A673 (cell line): ENCODE data around the gene EVA1C. TPM values are rescaled to one million over a fixed set of nuclear protein-coding genes. Genes with fewer than 3 reads are reported as not detected.

ENCODE experiments used
- Bru-seq: library from RNA; stranded (reverse); fragments of 400-500 nt; gene quantifications from one replicate; lab custom pipeline; 2021; lab: Mats Ljungman, UMichigan
- BruChase-seq, 2 experiments: library from RNA; stranded (reverse); fragments of 400-500 nt; gene quantifications; one replicate each; lab custom pipeline; 2021; lab: Mats Ljungman, UMichigan
- BruUV-seq: library from RNA; stranded (reverse); fragments of 400-500 nt; replicated peaks from 2 replicates; lab custom pipeline; 2021; lab: Mats Ljungman, UMichigan
- CTCF ChIA-PET: fragments of 300-600 bp; sonication (Branson Sonifier 250); formaldehyde crosslinking; loops from one replicate; lab custom pipeline; 2022; ENCODE audit warnings: antibody characterized with exemption; lab: Charles Lee
- POLR2A ChIA-PET: fragments of 300-600 bp; sonication (Branson Sonifier 250); formaldehyde crosslinking; loops from one replicate; lab custom pipeline; 2022; ENCODE audit warnings: antibody characterized with exemption; ENCODE audit not compliant: low non-redundant PET; lab: Charles Lee
- DNase-seq: peaks from one replicate; pipeline ENCODE4 v3.0.0-alpha.2; 2015; ENCODE audit warnings: low spot score
- H3K27ac ChIP-seq: fragments of 200-600 bp; sonication (generic); 2 replicates; pipeline ENCODE4 v1.5.1; 2016; ENCODE audit warnings: mixed run types, low read depth, mild to moderate bottlenecking, mixed read lengths, antibody characterized with exemption, low read length; ENCODE audit not compliant: poor library complexity, severe bottlenecking
- H3K27me3 ChIP-seq: fragments of 200-600 bp; sonication (generic); replicated peaks from 2 replicates; pipeline ENCODE4 v1.6.1; 2017; ENCODE audit warnings: mixed run types, low read depth, mild to moderate bottlenecking, mixed read lengths, antibody characterized with exemption, low read length; ENCODE audit not compliant: insufficient read depth, poor library complexity
- H3K36me3 ChIP-seq: fragments of 200-600 bp; sonication (generic); 2 replicates; pipeline ENCODE4 v1.6.1; 2016; ENCODE audit warnings: mixed run types, mild to moderate bottlenecking, mixed read lengths, antibody characterized with exemption, low read length; ENCODE audit not compliant: insufficient read depth, poor library complexity, severe bottlenecking
- H3K4me1 ChIP-seq: fragments of 200-600 bp; sonication (generic); 2 replicates; pipeline ENCODE4 v1.6.1; 2017; ENCODE audit warnings: mixed run types, mild to moderate bottlenecking, mixed read lengths, antibody characterized with exemption, low read length; ENCODE audit not compliant: insufficient read depth, poor library complexity, severe bottlenecking
- H3K4me3 ChIP-seq: fragments of 200-600 bp; sonication (generic); 2 replicates; pipeline ENCODE4 v1.5.1; 2016; ENCODE audit warnings: low read depth, mixed run types, mild to moderate bottlenecking, mixed read lengths, low read length; ENCODE audit not compliant: poor library complexity, severe bottlenecking
- H3K9me3 ChIP-seq: fragments of 200-600 bp; sonication (generic); 2 replicates; pipeline ENCODE4 v1.6.1; 2016; ENCODE audit warnings: mixed run types, low read depth, mild to moderate bottlenecking, mixed read lengths, antibody characterized with exemption, low read length; ENCODE audit not compliant: poor library complexity, severe bottlenecking
- EZH2 ChIP-seq: fragments of 200-600 bp; sonication (generic); IDR thresholded peaks from 2 replicates; pipeline ENCODE4 v1.6.1; 2017; ENCODE audit warnings: borderline replicate concordance, low read depth, mild to moderate bottlenecking, mixed read lengths, antibody characterized with exemption, low read length; ENCODE audit not compliant: poor library complexity, severe bottlenecking
- intact Hi-C: fragments of 100-400 bp; cut with micrococcal nuclease; formaldehyde crosslinking; loops from one replicate; pipeline ENCODE4 v1.10.0; 2022; ENCODE audit not compliant: unreplicated experiment
- long read RNA-seq: library from polyadenylated mRNA; stranded (forward); transcript quantifications from one replicate; pipeline ENCODE4 v2.0.0, GENCODE V29; 2022
- total RNA-seq: library from RNA; stranded (reverse); gene quantifications from 2 replicates; pipeline ENCODE4 v1.2.3, GENCODE V29; 2021
- TF ChIP-seq, protein P1 (sequence below): fragments of 300-800, 200-600 bp; sonication (generic); conservative IDR thresholded peaks from 2 replicates; pipeline ENCODE4 v1.5.1; 2017; ENCODE audit warnings: low read depth, mild to moderate bottlenecking, antibody characterized with exemption, low read length, moderate library complexity, mixed read lengths

The EVA1C gene, protein sequence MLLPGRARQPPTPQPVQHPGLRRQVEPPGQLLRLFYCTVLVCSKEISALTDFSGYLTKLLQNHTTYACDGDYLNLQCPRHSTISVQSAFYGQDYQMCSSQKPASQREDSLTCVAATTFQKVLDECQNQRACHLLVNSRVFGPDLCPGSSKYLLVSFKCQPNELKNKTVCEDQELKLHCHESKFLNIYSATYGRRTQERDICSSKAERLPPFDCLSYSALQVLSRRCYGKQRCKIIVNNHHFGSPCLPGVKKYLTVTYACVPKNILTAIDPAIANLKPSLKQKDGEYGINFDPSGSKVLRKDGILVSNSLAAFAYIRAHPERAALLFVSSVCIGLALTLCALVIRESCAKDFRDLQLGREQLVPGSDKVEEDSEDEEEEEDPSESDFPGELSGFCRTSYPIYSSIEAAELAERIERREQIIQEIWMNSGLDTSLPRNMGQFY
- total RNA-seq (4.3 and 7.2 TPM in 2 replicates), Bru-seq, nascent RNA (percentile 56 among the genes with signal in this experiment), BruChase-seq, experiment 1, labeled RNA remaining after a 2-hour chase (percentile 48 among the genes with signal in this experiment), BruChase-seq, experiment 2, labeled RNA remaining after a 6-hour chase (percentile 57 among the genes with signal in this experiment)
- long read RNA-seq, partial matches to known transcripts = 0 of 8 reads
- long read RNA-seq, other reads (novel, unspliced or antisense) = 4 of 8 reads

DNA sequence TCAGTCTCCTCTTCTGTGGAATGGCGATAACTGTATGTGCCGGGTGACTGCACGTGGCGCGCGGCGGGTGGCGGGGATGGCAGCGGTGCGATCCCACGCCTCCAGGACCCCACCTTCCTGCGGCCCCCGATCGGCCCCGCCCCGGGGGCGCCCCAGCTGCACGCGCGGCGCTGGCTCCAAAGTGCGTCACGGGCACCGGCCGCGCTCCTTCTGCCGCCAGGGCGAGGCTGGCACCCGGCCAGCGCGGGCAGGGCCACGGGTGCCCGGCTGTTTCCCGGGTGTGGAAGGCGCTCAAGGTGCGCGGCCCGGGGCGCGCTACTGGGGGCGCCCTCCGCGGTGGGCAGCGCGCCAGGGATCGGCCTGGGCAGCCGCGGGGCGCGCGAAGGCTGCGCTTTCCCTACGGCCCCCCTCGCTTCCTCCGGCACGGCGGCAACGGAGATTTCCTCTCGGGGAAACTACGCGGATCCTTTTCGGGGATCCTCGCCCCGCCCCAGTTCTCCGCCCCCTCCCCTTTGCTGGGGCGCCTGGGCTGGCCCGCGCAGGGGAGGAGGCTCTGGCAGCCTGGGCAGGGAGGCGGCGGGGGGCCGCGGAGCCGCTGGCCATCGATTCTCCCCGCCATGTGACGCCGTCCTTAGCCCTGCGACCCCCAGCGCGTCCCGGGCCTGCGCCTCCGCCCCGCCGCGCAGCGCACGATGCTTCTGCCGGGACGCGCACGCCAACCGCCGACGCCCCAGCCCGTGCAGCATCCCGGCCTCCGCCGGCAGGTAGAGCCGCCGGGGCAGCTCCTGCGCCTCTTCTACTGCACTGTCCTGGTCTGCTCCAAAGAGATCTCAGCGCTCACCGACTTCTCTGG lies at the start of gene EVA1C:
Gene EVA1C, plus strand, starts transcription at position 545 of the 853 bp plus-strand sequence. Its CDS starts 148 bp downstream, at position 693.
- POLR2A ChIA-PET = no interaction called here
- Histone ChIP-seq H3K27me3 (no peaks in the 10 kb centered on the region), H3K9me3 (no peaks in the 10 kb centered on the region), H3K36me3 (no peaks in the 10 kb centered on the region), H3K4me1 (peaks cover 17% of the 10 kb centered on the region), H3K4me3 (peak within 1 kb of the TSS; percentile 67), H3K27ac (peak within 1 kb of the TSS; percentile 79)
- DNase-seq = peak; percentile 63
- TSS peak; percentile 34 for BruUV-seq
- CTCF ChIA-PET = interaction anchor here (1.1 kb wide), 1 partner anchor 188 kb away, joined by 30 read pairs; no protein-coding TSS in a partner anchor
- TF ChIP-seq, protein P1, sequence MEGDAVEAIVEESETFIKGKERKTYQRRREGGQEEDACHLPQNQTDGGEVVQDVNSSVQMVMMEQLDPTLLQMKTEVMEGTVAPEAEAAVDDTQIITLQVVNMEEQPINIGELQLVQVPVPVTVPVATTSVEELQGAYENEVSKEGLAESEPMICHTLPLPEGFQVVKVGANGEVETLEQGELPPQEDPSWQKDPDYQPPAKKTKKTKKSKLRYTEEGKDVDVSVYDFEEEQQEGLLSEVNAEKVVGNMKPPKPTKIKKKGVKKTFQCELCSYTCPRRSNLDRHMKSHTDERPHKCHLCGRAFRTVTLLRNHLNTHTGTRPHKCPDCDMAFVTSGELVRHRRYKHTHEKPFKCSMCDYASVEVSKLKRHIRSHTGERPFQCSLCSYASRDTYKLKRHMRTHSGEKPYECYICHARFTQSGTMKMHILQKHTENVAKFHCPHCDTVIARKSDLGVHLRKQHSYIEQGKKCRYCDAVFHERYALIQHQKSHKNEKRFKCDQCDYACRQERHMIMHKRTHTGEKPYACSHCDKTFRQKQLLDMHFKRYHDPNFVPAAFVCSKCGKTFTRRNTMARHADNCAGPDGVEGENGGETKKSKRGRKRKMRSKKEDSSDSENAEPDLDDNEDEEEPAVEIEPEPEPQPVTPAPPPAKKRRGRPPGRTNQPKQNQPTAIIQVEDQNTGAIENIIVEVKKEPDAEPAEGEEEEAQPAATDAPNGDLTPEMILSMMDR = no peak
- no peak for TF ChIP-seq EZH2
- intact Hi-C loops = no loop called here

DNA sequence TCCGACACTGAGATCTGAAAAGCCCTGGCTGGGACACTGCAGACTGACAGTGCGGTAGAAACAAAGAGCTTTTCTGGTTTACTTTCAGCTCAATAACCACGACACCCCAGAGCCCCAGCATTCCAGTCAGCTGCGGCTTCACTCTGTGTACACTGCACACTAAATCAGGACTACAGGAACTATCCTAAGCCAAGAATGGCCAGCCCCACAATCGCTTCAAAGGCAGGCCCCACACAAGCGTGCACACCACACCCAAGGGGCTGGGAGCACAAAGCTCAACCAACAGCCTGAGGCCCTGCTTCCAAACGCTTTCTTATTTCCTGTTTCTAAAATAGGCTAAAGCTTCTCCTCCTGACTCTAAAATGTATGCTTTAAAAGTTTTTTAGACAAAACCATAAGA lies 48.1 kb upstream of the EVA1C start:
- H3K36me3 ChIP-seq = peaks cover 86% of the 10 kb centered on the region
- BruUV-seq = no TSS peak
- no peak overlapping the region for H3K4me3 ChIP-seq
- CTCF ChIA-PET = no interaction called here
- no peaks in the 10 kb centered on the region for H3K27me3 ChIP-seq
- no peak for DNase-seq
- H3K9me3 ChIP-seq = no peaks in the 10 kb centered on the region
- intact Hi-C loops = no loop called here
- H3K4me1 ChIP-seq = no peaks in the 10 kb centered on the region
- POLR2A ChIA-PET = no interaction called here
- no peak for TF ChIP-seq EZH2
- TF ChIP-seq, protein P1 = no peak
- H3K27ac ChIP-seq = no peak overlapping the region

DNA sequence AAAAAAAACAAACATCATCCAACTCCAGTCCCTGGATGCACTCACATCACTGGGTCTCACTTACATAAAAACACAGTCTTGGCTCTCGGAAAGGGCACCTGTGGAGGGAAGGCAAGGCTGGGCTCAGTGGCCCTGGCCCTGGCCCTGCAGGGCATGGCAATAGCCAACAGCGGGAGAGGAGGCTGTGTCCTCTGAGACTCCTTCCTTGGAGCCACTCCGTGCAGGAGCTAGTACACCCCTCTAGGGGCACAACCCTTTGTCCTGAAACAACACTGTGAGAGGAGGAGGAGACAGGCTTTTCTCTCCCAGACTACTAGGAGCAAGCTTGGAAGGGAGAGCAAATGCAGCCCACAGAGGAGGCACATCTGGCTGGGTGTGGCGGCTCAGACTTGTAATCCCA lies 47.7 kb upstream of the EVA1C start:
- no TSS peak for BruUV-seq
- Histone ChIP-seq H3K27me3 (no peaks in the 10 kb centered on the region), H3K4me3 (no peak overlapping the region), H3K27ac (no peak overlapping the region), H3K36me3 (peaks cover 85% of the 10 kb centered on the region), H3K4me1 (no peaks in the 10 kb centered on the region), H3K9me3 (no peaks in the 10 kb centered on the region)
- ChIA-PET POLR2A (no interaction called here), CTCF (no interaction called here)
- no peak for DNase-seq
- intact Hi-C loops = no loop called here
- no peak for TF ChIP-seq EZH2
- TF ChIP-seq, protein P1 = no peak
